MM.1S (cell line): Measurements from ENCODE around the gene MFSD1.

Experiments
- DNase-seq: peaks from one replicate; pipeline ENCODE4 v3.0.0-alpha.2; 2015
- H2AFZ ChIP-seq: fragments of 300-600 bp; sonication (generic); 2 replicates; pipeline ENCODE4 v1.6.0; 2016; ENCODE audit warnings: antibody characterized with exemption, low read length
- H3F3A ChIP-seq: fragments of 300-600 bp; sonication (generic); 2 replicates; pipeline ENCODE4 v1.6.1; 2016; ENCODE audit warnings: mild to moderate bottlenecking, antibody characterized with exemption, low read length, moderate library complexity, mixed read lengths; ENCODE audit not compliant: insufficient read depth
- H3K27ac ChIP-seq: fragments of 300-600 bp; sonication (generic); 2 replicates; pipeline ENCODE4 v1.5.1; 2016; ENCODE audit warnings: mild to moderate bottlenecking, low read length
- H3K27me3 ChIP-seq: fragments of 300-600 bp; sonication (generic); replicated peaks from 2 replicates; pipeline ENCODE4 v1.6.0; 2016; ENCODE audit warnings: low read length; ENCODE audit not compliant: insufficient read depth
- H3K36me3 ChIP-seq: fragments of 300-600 bp; sonication (generic); replicated peaks from 2 replicates; pipeline ENCODE4 v1.6.1; 2016; ENCODE audit warnings: mild to moderate bottlenecking, low read length, mixed read lengths; ENCODE audit not compliant: insufficient read depth
- H3K4me1 ChIP-seq: fragments of 300-600 bp; sonication (generic); 2 replicates; pipeline ENCODE4 v1.6.1; 2016; ENCODE audit warnings: low read length, mixed read lengths
- H3K4me2 ChIP-seq: fragments of 300-600 bp; sonication (generic); 2 replicates; pipeline ENCODE4 v1.6.0; 2016; ENCODE audit warnings: low read depth, low read length
- H3K4me3 ChIP-seq: fragments of 300-600 bp; sonication (generic); 2 replicates; pipeline ENCODE4 v1.5.1; 2016; ENCODE audit warnings: low read length, mixed read lengths
- H3K79me2 ChIP-seq: fragments of 300-600 bp; sonication (generic); 2 replicates; pipeline ENCODE4 v1.6.1; 2016; ENCODE audit warnings: mixed run types, low read length, mixed read lengths
- H3K9ac ChIP-seq: fragments of 300-600 bp; sonication (generic); 2 replicates; pipeline ENCODE4 v1.6.1; 2016; ENCODE audit warnings: low read length, mixed read lengths
- H3K9me2 ChIP-seq: fragments of 300-600 bp; sonication (generic); replicated peaks from 2 replicates; pipeline ENCODE4 v1.6.1; 2016; ENCODE audit warnings: mild to moderate bottlenecking, low read length, mixed read lengths; ENCODE audit not compliant: insufficient read depth
- H3K9me3 ChIP-seq: fragments of 300-600 bp; sonication (generic); replicated peaks from 2 replicates; pipeline ENCODE4 v1.6.1; 2016; ENCODE audit warnings: mild to moderate bottlenecking, low read length, mixed read lengths; ENCODE audit not compliant: insufficient read depth
- H4K20me1 ChIP-seq: fragments of 300-600 bp; sonication (generic); 2 replicates; pipeline ENCODE4 v1.6.1; 2016; ENCODE audit warnings: mild to moderate bottlenecking, low read length, moderate library complexity, mixed read lengths; ENCODE audit not compliant: insufficient read depth
- EZH2 ChIP-seq: fragments of 300-600 bp; sonication (generic); optimal IDR thresholded peaks from 2 replicates; pipeline ENCODE3; 2017; ENCODE audit warnings: low read depth, mild to moderate bottlenecking, antibody characterized with exemption, low read length, mixed read lengths
- EZH2phosphoT487 ChIP-seq: fragments of 300-600 bp; sonication (generic); IDR thresholded peaks from 2 replicates; pipeline ENCODE4 v1.6.1; 2018; ENCODE audit warnings: antibody characterized with exemption, low read length
- TF ChIP-seq, protein P1 (sequence below): fragments of 300-600 bp; sonication (generic); IDR thresholded peaks from 2 replicates; pipeline ENCODE4 v1.5.1; 2016; ENCODE audit warnings: antibody characterized with exemption, low read length, mixed read lengths

MFSD1 gene

DNA sequence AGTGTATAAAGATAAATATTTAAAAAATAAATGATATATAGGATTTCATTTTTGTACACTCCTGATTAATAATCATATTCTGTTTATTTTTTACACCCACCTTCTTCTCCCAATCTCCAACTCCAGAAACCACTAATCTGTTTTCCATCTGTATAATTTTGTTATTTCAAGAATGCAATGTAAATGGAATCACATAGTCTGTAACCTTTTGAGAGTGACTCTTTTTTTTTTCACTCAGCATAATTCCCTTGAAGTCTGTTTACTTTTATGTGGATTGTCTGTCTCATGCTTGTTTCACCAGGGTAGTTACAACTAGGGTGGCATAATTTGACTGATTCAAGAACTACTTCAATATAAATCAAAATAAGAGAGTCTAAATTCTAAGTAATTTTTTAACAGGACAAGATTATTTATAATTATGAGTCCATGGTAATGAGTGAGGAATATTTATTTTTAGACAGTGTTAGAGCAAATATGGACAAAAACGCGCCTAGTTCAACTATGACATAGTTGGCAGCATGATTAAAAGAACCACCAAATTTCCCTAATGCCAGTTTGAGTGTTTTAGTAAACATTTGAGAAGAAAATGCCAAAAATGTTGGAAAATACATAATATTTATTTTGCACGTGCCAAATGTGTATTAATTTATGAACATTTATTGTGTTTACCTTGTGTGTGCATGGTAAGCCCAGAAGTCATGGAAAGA is 19.4 kb upstream of the MFSD1 start:
- no peak for TF ChIP-seq EZH2
- TF ChIP-seq, protein P1, sequence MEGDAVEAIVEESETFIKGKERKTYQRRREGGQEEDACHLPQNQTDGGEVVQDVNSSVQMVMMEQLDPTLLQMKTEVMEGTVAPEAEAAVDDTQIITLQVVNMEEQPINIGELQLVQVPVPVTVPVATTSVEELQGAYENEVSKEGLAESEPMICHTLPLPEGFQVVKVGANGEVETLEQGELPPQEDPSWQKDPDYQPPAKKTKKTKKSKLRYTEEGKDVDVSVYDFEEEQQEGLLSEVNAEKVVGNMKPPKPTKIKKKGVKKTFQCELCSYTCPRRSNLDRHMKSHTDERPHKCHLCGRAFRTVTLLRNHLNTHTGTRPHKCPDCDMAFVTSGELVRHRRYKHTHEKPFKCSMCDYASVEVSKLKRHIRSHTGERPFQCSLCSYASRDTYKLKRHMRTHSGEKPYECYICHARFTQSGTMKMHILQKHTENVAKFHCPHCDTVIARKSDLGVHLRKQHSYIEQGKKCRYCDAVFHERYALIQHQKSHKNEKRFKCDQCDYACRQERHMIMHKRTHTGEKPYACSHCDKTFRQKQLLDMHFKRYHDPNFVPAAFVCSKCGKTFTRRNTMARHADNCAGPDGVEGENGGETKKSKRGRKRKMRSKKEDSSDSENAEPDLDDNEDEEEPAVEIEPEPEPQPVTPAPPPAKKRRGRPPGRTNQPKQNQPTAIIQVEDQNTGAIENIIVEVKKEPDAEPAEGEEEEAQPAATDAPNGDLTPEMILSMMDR = no peak
- no peak for TF ChIP-seq EZH2phosphoT487
- Histone ChIP-seq H4K20me1 (no peaks in the 10 kb centered on the region), H2AFZ (no peak overlapping the region), H3K27ac (no peak overlapping the region), H3K9ac (no peak overlapping the region), H3K79me2 (no peaks in the 10 kb centered on the region), H3K9me3 (no peaks in the 10 kb centered on the region), H3K4me1 (no peaks in the 10 kb centered on the region), H3K27me3 (no peaks in the 10 kb centered on the region), H3K4me3 (no peak overlapping the region), H3F3A (no peaks in the 10 kb centered on the region), H3K9me2 (no peaks in the 10 kb centered on the region), H3K36me3 (no peaks in the 10 kb centered on the region), H3K4me2 (no peak overlapping the region)
- no peak for DNase-seq

DNA sequence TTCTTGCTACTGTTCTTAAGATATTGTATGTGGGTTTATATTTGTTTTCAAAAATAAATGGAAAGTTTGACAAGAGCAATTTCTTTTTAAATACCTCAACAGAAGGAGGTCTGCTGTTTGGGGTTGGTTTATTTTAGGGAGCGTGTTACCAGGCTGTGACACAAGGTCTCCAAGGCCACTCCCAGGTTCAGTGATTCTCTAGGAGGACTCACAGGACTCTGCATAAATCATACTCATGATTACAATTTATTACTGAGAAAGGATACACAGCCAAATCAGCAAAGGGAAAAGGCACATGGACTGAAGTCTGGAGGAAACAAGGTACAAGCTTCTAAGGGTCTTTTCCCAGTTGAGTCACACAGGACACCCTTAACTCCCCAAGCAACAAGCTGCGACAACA is 18.8 kb upstream of the MFSD1 start:
- no peaks in the 10 kb centered on the region for H3K9me2 ChIP-seq
- H3K4me1 ChIP-seq = no peaks in the 10 kb centered on the region
- no peak overlapping the region for H3K4me2 ChIP-seq
- no peaks in the 10 kb centered on the region for H3K36me3 ChIP-seq
- H3K27ac ChIP-seq = no peak overlapping the region
- H3K9me3 ChIP-seq = no peaks in the 10 kb centered on the region
- no peak overlapping the region for H2AFZ ChIP-seq
- no peaks in the 10 kb centered on the region for H3K27me3 ChIP-seq
- H3K9ac ChIP-seq = no peak overlapping the region
- DNase-seq = no peak
- H4K20me1 ChIP-seq = no peaks in the 10 kb centered on the region
- no peaks in the 10 kb centered on the region for H3K79me2 ChIP-seq
- no peak for TF ChIP-seq EZH2
- TF ChIP-seq, protein P1 = no peak
- TF ChIP-seq EZH2phosphoT487 = no peak
- no peaks in the 10 kb centered on the region for H3F3A ChIP-seq
- no peak overlapping the region for H3K4me3 ChIP-seq

DNA sequence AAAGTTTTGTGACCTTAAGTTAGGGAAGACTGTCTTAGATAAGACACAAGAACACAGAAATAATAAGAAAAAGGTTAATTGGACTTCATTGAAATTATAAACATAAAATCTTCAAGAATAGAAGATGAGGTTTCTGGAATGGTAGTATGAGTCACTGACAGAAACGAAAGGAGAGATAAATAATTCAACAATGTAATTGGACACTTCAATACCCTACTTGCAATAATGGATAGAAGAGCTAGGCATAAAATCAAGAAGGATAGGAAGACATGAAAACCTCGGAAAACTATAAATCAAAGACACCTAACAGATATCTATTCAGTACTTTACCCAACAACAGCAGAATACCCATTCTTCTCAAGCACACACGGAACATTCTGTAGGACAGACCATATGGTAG is 15.9 kb upstream of the MFSD1 start:
- no peak overlapping the region for H3K9ac ChIP-seq
- no peak overlapping the region for H3K4me3 ChIP-seq
- H3K9me2 ChIP-seq = no peaks in the 10 kb centered on the region
- H3F3A ChIP-seq = no peaks in the 10 kb centered on the region
- H3K27me3 ChIP-seq = no peaks in the 10 kb centered on the region
- H4K20me1 ChIP-seq = no peaks in the 10 kb centered on the region
- H3K79me2 ChIP-seq = no peaks in the 10 kb centered on the region
- H3K27ac ChIP-seq = no peak overlapping the region
- H3K4me1 ChIP-seq = peaks cover 5% of the 10 kb centered on the region
- H3K9me3 ChIP-seq = no peaks in the 10 kb centered on the region
- no peak overlapping the region for H3K4me2 ChIP-seq
- DNase-seq = no peak
- H2AFZ ChIP-seq = no peak overlapping the region
- no peak for TF ChIP-seq EZH2
- no peak for TF ChIP-seq EZH2phosphoT487
- TF ChIP-seq, protein P1 = no peak
- no peaks in the 10 kb centered on the region for H3K36me3 ChIP-seq
